Muscle layer of duodenum (tissue), 2 donors: ENCODE measurements around the gene MGAM2.

Experiments
- H3K27ac ChIP-seq: one replicate; pipeline ENCODE4 v1.7.0; 2013; ENCODE audit warnings: mild to moderate bottlenecking, low read length
- H3K27me3 ChIP-seq: one replicate; pipeline ENCODE4 v1.7.0; 2013; ENCODE audit warnings: low read depth, mild to moderate bottlenecking, control low read depth, low read length
- H3K36me3 ChIP-seq, 2 donors: one replicate each; pipeline ENCODE4 v1.7.0; 2013; ENCODE audit warnings: low read length in 2 of 2, control low read depth in 1 of 2, mild to moderate bottlenecking in 1 of 2; ENCODE audit not compliant: insufficient read depth in 2 of 2, control insufficient read depth in 1 of 2
- H3K4me1 ChIP-seq, 2 donors: one replicate each; pipeline ENCODE4 v1.7.0; 2013; ENCODE audit warnings: low read length in 2 of 2, mild to moderate bottlenecking in 2 of 2, control low read depth in 1 of 2, moderate library complexity in 1 of 2; ENCODE audit not compliant: insufficient read depth in 2 of 2, control insufficient read depth in 1 of 2
- H3K4me3 ChIP-seq, 2 donors: one replicate each; pipeline ENCODE4 v1.7.0; 2013; ENCODE audit warnings: low read length in 2 of 2, low read depth in 1 of 2, mild to moderate bottlenecking in 1 of 2
- H3K9me3 ChIP-seq, 2 donors: one replicate each; pipeline ENCODE4 v1.7.0; 2013; ENCODE audit warnings: low read length in 2 of 2, control low read depth in 1 of 2, mild to moderate bottlenecking in 1 of 2; ENCODE audit not compliant: control insufficient read depth in 1 of 2
- donor health status: healthy.

MGAM2 gene

GRCh38 chr7:142240546-142240945 is 129.0 kb downstream of the MGAM2 start:
- no peak overlapping the region for H3K4me3 ChIP-seq
- no peak overlapping the region for H3K27ac ChIP-seq
- H3K4me1 ChIP-seq, result no peaks in the 10 kb centered on the region
- H3K36me3 ChIP-seq, result no peaks in the 10 kb centered on the region
- peaks cover 0 to 4% of the 10 kb centered on the region in 2 donors for H3K9me3 ChIP-seq
- no peaks in the 10 kb centered on the region for H3K27me3 ChIP-seq

GRCh38 chr7:142243823-142244222 is 132.3 kb downstream of the MGAM2 start:
- Histone ChIP-seq H3K4me1 (no peaks in the 10 kb centered on the region), H3K4me3 (no peak overlapping the region), H3K27ac (no peak overlapping the region), H3K36me3 (no peaks in the 10 kb centered on the region), H3K27me3 (no peaks in the 10 kb centered on the region), H3K9me3 (no peaks in the 10 kb centered on the region)

- H3K27me3 ChIP-seq, result no peaks in the 10 kb centered on the region
- no peaks in the 10 kb centered on the region for H3K4me1 ChIP-seq
- H3K4me3 ChIP-seq, result no peak overlapping the region
- H3K36me3 ChIP-seq, result no peaks in the 10 kb centered on the region
- H3K9me3 ChIP-seq, result no peaks in the 10 kb centered on the region
- H3K27ac ChIP-seq, result no peak overlapping the region
Measured at GRCh38 chr7:142248166-142249160, 136.9 kb downstream of the MGAM2 start.

GRCh38 chr7:142249918-142250317 is 138.4 kb downstream of the MGAM2 start:
- Histone ChIP-seq H3K27ac (no peak overlapping the region), H3K4me3 (no peak overlapping the region), H3K4me1 (no peaks in the 10 kb centered on the region), H3K9me3 (no peaks in the 10 kb centered on the region), H3K27me3 (no peaks in the 10 kb centered on the region), H3K36me3 (no peaks in the 10 kb centered on the region)

GRCh38 chr7:142250705-142251104 is 139.2 kb downstream of the MGAM2 start:
- H3K9me3 ChIP-seq, result no peaks in the 10 kb centered on the region
- no peaks in the 10 kb centered on the region for H3K27me3 ChIP-seq
- H3K4me3 ChIP-seq, result no peak overlapping the region
- no peaks in the 10 kb centered on the region for H3K4me1 ChIP-seq
- no peak overlapping the region for H3K27ac ChIP-seq
- H3K36me3 ChIP-seq, result no peaks in the 10 kb centered on the region

GRCh38 chr7:142257958-142258357 is 146.4 kb downstream of the MGAM2 start, which contains the start of gene PRSS58:
TSS of gene PRSS58 (minus strand) at chr7:142258058. CDS start at chr7:142257707, 351 bp downstream.
- Histone ChIP-seq H3K27me3 (no peaks in the 10 kb centered on the region), H3K27ac (no peak within 1 kb of the TSS), H3K36me3 (no peaks in the 10 kb centered on the region), H3K9me3 (no peaks in the 10 kb centered on the region), H3K4me1 (no peaks in the 10 kb centered on the region), H3K4me3 (no peak within 1 kb of the TSS)

GRCh38 chr7:142263598-142264380 is 152.3 kb downstream of the MGAM2 start:
- Histone ChIP-seq H3K36me3 (no peaks in the 10 kb centered on the region), H3K9me3 (no peaks in the 10 kb centered on the region), H3K27ac (no peak overlapping the region), H3K4me1 (no peaks in the 10 kb centered on the region), H3K4me3 (no peak overlapping the region), H3K27me3 (no peaks in the 10 kb centered on the region)
